Panc1 (cell line): ENCODE data around the gene UBXN6. TPM values are rescaled to one million over a fixed set of nuclear protein-coding genes. Genes with fewer than 3 reads are reported as not detected.

Experiments used
- ATAC-seq: fragments of 200-7000 bp; cut with Tn5 transposase; 2 replicates; pipeline ENCODE4 v1.9.1; 2020; ENCODE audit warnings: mild to moderate bottlenecking, moderate library complexity
- BruUV-seq: library from RNA; stranded (reverse); fragments of 400-500 nt; replicated peaks from 2 replicates; lab custom pipeline; 2021; lab: Mats Ljungman, UMichigan
- CTCF ChIA-PET: fragments of 300-600 bp; sonication (Branson Sonifier 250); formaldehyde crosslinking; loops from one replicate; lab custom pipeline; 2022; ENCODE audit warnings: antibody characterized with exemption; lab: Charles Lee
- POLR2A ChIA-PET: fragments of 300-600 bp; sonication (Branson Sonifier 250); formaldehyde crosslinking; loops from one replicate; lab custom pipeline; 2022; ENCODE audit warnings: antibody characterized with exemption; lab: Charles Lee
- DNase-seq: peaks from one replicate; pipeline ENCODE4 v3.0.0-alpha.2; 2010; ENCODE audit warnings: low read depth, low spot score
- H3K27ac ChIP-seq: 2 replicates; pipeline ENCODE4 v1.5.1; 2011; ENCODE audit warnings: mild to moderate bottlenecking, low read length, inconsistent platforms
- H3K27me3 ChIP-seq: fragments of 200-500 bp; sonication (Bioruptor generic); 2 replicates; pipeline ENCODE4 v1.6.0; 2014; ENCODE audit warnings: low read length, inconsistent platforms; ENCODE audit not compliant: control insufficient read depth, insufficient read depth
- H3K36me3 ChIP-seq: fragments of 200-500 bp; sonication (Bioruptor generic); 2 replicates; pipeline ENCODE4 v1.5.1; 2014; ENCODE audit warnings: inconsistent platforms, mild to moderate bottlenecking, low read length, moderate library complexity; ENCODE audit not compliant: control insufficient read depth, insufficient read depth
- H3K4me1 ChIP-seq: 2 replicates; pipeline ENCODE4 v1.5.1; 2011; ENCODE audit warnings: inconsistent platforms, mild to moderate bottlenecking, low read length, moderate library complexity; ENCODE audit not compliant: control insufficient read depth, insufficient read depth
- H3K4me3 ChIP-seq, 2 experiments: 2 replicates each; pipeline ENCODE4 v1.5.1; 2011 to 2012; ENCODE audit warnings: low read depth in 2 of 2, low read length in 2 of 2, mild to moderate bottlenecking in 2 of 2, inconsistent platforms in 1 of 2, moderate library complexity in 1 of 2
- H3K9me3 ChIP-seq: fragments of 200-500 bp; sonication (Bioruptor generic); 2 replicates; pipeline ENCODE4 v1.5.1; 2014; ENCODE audit warnings: low read depth, mild to moderate bottlenecking, inconsistent platforms, low read length, moderate library complexity; ENCODE audit not compliant: control insufficient read depth, insufficient read depth
- CTCF ChIP-seq: fragments of 450-650 bp; IDR thresholded peaks from 2 replicates; pipeline ENCODE4 v1.5.1; 2017; ENCODE audit warnings: mild to moderate bottlenecking
- POLR2AphosphoS5 ChIP-seq: IDR thresholded peaks from 2 replicates; pipeline ENCODE4 v1.6.1; 2012; ENCODE audit warnings: mild to moderate bottlenecking, low read depth, low read length, moderate library complexity
- SIN3A ChIP-seq: IDR thresholded peaks from 2 replicates; pipeline ENCODE4 v1.6.1; 2012; ENCODE audit warnings: low read depth, mild to moderate bottlenecking, low read length, moderate library complexity, borderline replicate concordance; ENCODE audit not compliant: insufficient read depth
- TCF7L2 ChIP-seq: IDR thresholded peaks from 2 replicates; pipeline ENCODE4 v1.6.1; 2011; ENCODE audit warnings: mild to moderate bottlenecking, low read depth, low read length, inconsistent platforms
- in situ Hi-C: cut with HindIII; loops from 2 replicates; pipeline ENCODE4 v1.10.0; 2016; ENCODE audit warnings: low sequenced_read_pairs, low pct_unique_long_range_greater_than_20kb
- intact Hi-C: fragments of 100-400 bp; cut with micrococcal nuclease; formaldehyde crosslinking; loops from one replicate; pipeline ENCODE4 v1.10.0; 2022; ENCODE audit not compliant: unreplicated experiment
- total RNA-seq: library from RNA; stranded (reverse); gene quantifications from one replicate; pipeline ENCODE4 v1.2.1, GENCODE V29; 2021; ENCODE audit not compliant: unreplicated experiment
- TF ChIP-seq, protein P1 (sequence below), 2 experiments: IDR thresholded peaks; 2 replicates each; pipeline ENCODE4 v1.6.1; 2011 to 2012; ENCODE audit warnings: low read depth in 2 of 2, control low read depth in 1 of 2, low read length in 1 of 2, mild to moderate bottlenecking in 1 of 2, moderate library complexity in 1 of 2; ENCODE audit not compliant: insufficient read depth in 1 of 2

UBXN6 gene
- total RNA-seq, 1 experiment from 2014 or later, result 55.6 TPM

DNA sequence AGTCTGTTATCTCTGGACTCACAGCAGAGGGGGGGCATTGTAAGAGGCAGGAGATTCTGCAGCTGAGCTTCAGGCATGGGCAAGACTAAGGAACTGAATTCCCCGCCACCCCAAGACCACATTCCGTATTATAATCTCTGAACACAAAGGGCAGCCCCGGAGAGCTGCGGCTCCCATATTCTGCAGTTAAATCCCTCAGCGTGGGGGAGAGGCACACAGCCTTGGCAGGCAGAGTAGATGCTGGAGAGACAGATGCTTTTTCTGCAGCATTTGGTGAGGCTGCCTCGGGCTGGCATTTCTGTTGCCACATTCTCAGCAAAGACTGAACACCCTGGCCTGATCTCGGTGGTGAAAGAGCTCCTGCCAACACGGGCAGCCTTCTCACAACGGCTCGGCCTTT, 42.2 kb downstream of the UBXN6 start:
- ChIA-PET CTCF (no interaction called here), POLR2A (no interaction called here)
- Histone ChIP-seq H3K27ac (no peak overlapping the region), H3K9me3 (no peaks in the 10 kb centered on the region), H3K4me3 (no peak overlapping the region), H3K4me1 (no peaks in the 10 kb centered on the region), H3K27me3 (no peaks in the 10 kb centered on the region), H3K36me3 (peaks cover 4% of the 10 kb centered on the region; the same call in 1 of the 2 replicates)
- DNase-seq, result no peak
- BruUV-seq, result no TSS peak
- no peak for ATAC-seq
- intact Hi-C loops (no loop called here), in situ Hi-C loops (no loop called here)
- TF ChIP-seq SIN3A, result no peak
- TF ChIP-seq POLR2AphosphoS5, result no peak
- no peak for TF ChIP-seq TCF7L2
- TF ChIP-seq, protein P1, sequence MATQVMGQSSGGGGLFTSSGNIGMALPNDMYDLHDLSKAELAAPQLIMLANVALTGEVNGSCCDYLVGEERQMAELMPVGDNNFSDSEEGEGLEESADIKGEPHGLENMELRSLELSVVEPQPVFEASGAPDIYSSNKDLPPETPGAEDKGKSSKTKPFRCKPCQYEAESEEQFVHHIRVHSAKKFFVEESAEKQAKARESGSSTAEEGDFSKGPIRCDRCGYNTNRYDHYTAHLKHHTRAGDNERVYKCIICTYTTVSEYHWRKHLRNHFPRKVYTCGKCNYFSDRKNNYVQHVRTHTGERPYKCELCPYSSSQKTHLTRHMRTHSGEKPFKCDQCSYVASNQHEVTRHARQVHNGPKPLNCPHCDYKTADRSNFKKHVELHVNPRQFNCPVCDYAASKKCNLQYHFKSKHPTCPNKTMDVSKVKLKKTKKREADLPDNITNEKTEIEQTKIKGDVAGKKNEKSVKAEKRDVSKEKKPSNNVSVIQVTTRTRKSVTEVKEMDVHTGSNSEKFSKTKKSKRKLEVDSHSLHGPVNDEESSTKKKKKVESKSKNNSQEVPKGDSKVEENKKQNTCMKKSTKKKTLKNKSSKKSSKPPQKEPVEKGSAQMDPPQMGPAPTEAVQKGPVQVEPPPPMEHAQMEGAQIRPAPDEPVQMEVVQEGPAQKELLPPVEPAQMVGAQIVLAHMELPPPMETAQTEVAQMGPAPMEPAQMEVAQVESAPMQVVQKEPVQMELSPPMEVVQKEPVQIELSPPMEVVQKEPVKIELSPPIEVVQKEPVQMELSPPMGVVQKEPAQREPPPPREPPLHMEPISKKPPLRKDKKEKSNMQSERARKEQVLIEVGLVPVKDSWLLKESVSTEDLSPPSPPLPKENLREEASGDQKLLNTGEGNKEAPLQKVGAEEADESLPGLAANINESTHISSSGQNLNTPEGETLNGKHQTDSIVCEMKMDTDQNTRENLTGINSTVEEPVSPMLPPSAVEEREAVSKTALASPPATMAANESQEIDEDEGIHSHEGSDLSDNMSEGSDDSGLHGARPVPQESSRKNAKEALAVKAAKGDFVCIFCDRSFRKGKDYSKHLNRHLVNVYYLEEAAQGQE (IDR thresholded peaks at IDR 0.05; ENCODE audit: insufficient read depth in 1 of 2, low read depth in 2 of 2, low read length in 1 of 2), result no peak
- TF ChIP-seq CTCF, result no peak

- Histone ChIP-seq H3K36me3 (peaks cover 4% of the 10 kb centered on the region; the same call in 1 of the 2 replicates), H3K4me1 (no peaks in the 10 kb centered on the region), H3K27me3 (no peaks in the 10 kb centered on the region), H3K27ac (no peak overlapping the region), H3K4me3 (no peak overlapping the region), H3K9me3 (no peaks in the 10 kb centered on the region)
- intact Hi-C loops (no loop called here), in situ Hi-C loops (no loop called here)
- no peak for TF ChIP-seq TCF7L2
- TF ChIP-seq, protein P1 (IDR thresholded peaks at IDR 0.05; ENCODE audit: insufficient read depth in 1 of 2, low read depth in 2 of 2, low read length in 1 of 2), result no peak
- TF ChIP-seq POLR2AphosphoS5, result no peak
- no peak for TF ChIP-seq SIN3A
- TF ChIP-seq CTCF, result no peak
- DNase-seq, result no peak
- POLR2A ChIA-PET, result no interaction called here
- no peak for ATAC-seq
- CTCF ChIA-PET, result no interaction called here
- BruUV-seq, result no TSS peak
Measured at GRCh38 chr19:4414800-4415321, 42.7 kb downstream of the UBXN6 start.
